Muscle of back (tissue), 11 donors: Measurements from ENCODE around the gene ADAR. TPM values are rescaled to one million over a fixed set of nuclear protein-coding genes. Genes with fewer than 3 reads are reported as not detected.

Experiments
- DNase-seq, 3 donors: peaks; one replicate each; pipeline versions ENCODE4 v3.0.0 to v3.0.0-alpha.2; 2013
- polyA plus RNA-seq, 10 donors: library from polyadenylated mRNA; unstranded; fragments of 120-200 nt; gene quantifications; one replicate each; pipeline ENCODE4 v1.2.1, GENCODE V29; 2013; ENCODE audit not compliant: insufficient read length in 10 of 10

The ADAR gene
- polyA plus RNA-seq, 10 donors = 41.8 to 71.8 (median 50.3) TPM

DNA sequence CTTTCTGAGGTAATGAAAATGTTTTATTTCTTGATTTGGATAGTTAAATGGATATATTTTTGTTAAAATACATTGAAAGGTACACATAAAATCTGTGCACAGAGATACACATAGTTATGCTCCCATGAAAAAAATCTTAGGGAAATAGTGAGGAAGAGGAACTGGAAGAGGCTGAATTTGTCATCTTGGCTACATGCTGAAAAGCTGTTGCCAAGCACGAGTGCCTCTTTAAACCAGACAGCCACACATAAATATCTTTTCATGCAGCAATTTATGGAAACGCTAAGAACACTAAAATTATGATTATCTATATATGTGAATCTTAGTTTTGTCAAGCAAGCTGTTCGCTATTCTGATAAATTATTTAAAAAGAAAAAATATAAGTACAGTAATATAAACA is 12.8 kb upstream of the ADAR start:
- no peak for DNase-seq

DNA sequence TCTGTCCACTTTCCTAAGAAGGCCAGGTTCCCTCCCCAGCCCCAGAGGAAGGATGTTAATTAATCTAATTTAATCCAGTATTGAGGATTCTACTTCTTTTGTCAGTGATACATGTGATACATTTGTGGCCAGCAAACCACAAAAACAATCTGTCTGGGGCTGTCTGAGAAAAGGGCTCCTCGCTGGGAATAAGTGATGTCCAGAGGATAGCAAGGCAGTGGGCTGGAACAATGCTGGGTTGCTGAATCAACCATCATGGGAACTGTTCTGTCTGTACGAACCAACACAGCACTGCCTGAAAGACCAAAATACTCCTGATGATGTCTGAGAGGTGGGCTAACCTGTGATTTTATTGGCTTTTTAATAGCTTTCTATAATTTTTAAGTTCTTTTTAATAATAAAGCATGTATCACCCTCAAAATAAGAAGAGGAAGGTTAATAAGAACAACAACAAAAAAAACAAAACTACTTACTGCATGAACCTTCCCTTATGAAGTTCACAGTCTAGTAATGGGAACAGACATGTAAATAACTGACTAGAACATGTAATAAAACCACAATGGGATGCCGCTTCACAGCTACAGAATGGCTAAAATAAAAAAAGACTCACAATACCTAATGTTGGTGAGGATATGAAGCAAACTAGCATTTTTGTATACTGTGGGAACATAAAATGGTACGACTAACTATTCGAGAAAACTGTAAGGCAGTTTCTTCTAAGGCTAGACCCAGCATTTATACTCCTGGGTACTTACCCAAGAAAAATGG is 11.4 kb upstream of the ADAR start:
- no peak for DNase-seq

DNA sequence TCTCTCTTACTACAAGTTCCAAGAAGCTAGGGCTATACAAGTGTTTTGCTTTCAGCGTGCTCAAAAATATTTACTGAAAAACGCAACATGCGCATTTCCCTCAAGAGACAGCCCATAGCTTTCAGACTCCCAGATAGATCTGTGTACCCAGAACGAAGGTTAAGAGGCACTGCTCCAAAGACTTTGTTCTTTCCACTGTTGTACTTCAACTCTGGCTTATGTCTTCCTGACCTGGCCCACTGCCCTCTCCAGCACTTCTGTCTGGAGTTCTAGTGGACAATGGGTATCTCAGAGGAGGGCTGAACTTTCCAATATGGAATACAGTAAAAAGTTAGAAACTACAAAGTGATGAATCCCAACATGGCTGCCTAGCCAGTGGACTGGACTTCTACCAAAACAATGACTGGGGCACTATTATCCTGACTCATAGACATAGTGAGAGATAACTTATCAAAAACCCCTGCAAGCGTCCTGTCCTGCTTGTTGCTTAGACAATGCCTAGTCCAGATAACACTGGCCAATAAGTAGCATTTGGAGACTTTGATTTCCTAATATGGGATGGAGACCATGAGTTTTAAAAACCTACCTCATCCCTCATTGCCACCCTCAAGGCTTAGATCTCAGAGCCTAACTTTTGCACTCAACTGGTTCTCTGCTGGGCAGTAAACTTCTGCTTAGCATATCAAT is 8.8 kb upstream of the ADAR start:
- no peak for DNase-seq

DNA sequence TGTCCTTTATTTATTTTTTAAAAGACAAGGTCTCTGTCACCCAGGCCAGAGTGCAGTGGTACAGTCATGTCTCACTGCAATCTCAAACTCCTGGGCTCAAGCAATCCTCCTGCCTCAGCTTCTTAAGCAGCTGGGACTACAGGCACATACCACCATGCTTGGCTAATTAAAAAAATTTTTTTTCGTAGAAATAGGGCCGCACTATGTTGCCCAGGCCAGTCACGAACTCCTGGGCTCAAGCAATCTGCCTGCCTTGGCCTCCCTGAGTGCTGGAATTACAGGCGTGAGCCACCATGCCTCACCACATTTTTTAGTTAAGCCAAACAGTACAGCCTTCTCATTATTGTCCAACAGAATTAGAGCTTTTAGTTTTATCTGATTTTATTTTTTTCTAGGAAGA is 7.4 kb upstream of the ADAR start:
- DNase-seq = no peak

DNA sequence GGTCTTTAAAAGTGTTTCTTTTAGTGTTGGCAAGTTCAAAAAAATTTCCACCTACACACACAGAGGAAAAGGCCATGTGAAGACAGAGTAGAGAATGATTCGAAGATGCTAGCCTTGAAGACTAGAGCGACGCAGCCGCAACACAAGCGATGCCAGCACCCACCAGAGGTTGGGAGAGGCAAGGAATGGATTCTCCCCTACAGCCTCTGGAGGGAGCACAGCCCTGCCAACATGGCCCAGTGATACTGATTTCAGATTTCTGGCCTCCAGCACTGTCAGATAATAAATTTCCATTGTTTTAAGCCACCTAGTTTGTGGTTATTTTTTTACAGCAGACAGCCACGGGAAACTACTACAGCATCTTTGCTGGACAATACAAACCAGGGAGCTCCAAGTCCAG is 6.9 kb upstream of the ADAR start:
- no peak for DNase-seq

DNA sequence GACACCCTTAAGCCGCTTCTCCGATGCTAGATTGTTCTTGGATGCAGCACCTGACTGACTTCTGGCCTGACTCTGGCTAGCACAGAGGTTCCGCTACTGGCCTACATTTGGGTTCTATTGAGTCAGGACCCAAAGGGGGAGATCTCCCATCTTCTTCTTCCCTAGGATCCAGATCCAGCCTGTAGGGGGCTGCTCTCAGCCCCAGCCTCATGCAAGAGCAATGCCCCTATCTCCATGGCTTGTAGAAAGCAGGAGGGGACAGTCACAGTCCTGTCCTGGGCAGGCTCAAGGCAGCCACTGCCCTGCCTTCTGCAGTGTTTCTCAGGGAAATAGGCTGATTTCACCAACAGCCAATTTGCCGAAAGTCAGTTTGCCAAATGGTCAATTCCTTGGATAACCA is 6.3 kb upstream of the ADAR start:
- no peak for DNase-seq

DNA sequence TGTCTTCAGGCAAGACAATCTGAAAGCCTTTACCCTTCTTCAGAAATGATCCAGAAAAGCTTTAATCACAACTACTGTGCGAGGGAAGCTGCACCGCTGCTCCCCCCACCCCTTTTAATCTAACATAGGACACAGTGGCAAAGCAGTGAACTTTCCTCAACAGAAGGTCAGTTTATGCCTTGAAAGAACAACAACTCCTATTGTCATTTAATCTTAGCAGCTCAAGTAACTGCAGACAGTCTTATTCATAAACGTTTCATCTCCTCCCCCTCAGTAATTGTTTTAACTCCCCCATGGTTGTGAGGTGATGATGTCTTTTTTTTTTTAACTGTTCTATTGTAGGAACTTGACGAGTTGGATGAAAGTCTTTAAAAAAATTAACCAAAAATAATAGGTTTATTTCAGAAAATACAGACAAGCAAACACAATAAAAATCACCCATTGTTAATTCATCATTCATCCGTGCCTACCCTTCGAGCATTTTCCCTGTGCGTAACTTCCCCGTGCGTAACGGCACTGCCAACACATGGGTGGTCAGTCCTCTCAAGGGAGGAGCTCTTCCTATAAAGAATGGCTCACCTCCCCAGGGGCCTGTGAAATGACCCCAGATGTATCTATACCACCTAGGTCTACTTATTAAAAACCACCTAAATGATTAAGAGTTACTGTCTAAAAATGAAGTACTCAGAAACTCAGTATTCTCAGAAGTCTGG is 3.3 kb upstream of the ADAR start:
- DNase-seq = no peak

DNA sequence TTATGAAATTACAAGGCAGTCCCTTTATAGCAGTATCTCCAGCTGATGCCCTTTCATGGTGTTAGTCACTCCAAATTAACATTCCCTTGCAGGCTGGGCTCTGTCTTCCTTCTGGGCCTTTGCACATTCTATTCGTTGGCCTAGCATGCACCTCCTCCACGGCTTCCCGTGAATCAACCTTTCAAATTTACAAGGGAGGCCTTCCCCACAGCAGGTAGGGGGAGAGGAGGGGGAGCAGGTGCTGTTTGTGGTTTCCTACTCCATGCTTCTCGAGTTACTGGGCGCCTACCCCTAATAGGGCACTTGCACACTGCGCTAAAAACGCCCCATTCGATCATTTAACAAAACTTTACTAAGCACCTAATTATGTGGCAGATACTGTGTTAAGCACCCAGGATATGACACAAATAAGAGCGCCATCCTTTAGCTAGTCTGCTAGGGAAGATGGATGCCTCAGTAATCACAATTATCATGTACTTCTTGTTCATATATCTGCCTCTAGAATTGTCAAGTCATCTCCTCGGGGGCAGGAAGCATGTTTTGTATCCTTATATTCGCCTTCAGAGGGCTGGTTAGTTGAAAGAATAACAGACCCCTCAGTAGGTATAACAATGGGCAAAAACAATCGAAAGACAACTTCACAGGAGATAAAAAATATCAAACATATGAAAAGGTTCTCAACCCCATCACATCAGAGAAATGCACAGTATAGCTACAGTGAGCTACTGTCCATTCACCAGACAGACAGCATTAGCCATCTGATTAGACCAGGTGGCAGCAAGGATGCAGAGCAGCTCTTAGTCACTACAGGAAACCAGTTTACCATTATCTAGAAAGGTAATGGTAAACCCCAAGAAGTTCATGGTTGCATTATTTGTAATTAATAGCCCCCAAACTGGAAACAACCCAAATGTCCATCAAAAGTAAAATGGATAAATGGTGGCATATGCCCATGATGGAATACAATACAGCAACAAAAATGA is 1.7 kb upstream of the ADAR start:
- DNase-seq = no peak

DNA sequence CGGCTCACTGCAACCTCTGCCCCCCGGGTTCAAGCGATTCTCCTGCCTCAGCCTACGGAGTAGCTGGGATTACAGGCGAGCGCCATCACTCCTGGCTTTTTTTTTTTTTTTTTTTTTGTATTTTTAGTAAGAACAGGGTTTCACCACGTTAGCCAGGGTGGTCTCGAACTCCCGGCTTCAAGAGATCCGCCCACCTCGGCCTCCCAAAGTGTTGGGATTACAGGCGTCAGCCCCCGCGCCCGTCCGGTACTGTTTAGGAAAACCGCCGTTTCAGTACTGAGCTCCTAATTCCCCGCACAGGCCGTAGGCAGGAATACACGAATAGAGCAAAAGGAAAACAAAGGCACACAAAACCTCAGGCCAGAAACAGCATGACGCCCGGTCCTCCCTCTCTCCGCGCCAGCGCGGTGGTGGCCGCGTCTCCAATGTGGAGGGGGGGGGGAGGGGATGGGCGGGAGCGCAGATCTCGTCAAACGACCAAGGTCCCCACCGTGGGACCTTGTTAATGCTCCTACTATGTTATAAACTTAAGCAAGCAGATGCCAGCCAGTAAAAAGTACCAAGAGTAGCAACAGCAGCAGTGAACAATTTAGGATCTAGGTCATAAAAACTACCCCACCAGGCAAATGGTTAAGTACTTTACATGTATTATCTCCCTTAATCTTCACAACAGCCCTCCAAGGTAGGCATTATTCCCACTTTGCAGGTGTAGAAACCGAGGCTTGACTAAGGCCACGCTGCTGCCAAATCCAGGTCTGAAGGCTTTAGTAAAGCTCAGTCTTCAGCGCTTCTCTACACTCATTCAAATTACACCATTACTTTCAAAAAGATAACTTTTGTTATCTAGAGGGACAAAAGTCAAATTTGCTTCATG is 648 bp upstream of the ADAR start:
- DNase-seq = peak; percentile 46 to 88 (median 68)

DNA sequence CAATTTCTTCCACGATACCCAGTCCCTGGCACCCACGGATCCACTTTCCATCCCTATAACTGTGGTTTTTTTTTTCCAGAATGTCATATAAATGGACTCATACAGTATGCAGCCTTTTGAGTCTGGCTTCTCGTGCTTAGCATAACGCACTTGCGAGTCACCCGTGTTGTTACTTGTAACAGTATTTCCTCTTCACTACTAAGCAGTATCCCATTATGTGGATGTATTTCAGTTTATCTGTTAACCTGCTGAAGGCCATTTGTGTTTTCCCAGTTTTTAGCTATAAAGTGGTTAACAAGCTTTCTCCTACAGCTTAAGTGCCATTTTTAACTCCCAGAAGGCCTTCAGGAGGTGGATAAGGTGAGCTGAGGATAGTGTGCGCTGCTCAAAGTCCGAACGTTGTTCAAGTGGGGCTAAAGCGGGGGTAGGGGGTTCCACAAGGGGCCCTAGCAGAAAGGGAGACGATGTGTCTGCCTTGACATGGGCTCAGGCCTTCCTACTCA is 829 bp downstream of the ADAR start:
- DNase-seq = peak in 2 of 3 donors; percentile 17 to 34

DNA sequence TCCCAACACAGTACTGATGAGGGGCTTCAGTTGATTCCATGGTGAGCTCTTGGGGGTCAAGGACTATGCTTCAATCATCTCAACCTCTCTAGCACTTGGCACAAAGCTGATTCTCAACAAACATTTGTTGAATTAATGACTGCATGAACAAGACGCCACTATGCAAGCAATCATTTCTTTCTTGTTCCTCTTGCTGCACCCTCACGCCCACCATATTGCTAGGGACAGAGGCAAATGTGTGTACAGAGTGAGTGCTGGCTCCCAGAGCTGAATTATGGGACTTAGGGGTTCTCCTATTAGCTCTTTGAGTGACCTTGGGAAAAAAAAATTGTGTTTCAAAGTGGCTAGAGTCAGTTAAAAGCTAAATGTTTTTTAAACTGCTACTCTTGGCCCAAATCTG is 2.5 kb downstream of the ADAR start:
- DNase-seq = no peak

DNA sequence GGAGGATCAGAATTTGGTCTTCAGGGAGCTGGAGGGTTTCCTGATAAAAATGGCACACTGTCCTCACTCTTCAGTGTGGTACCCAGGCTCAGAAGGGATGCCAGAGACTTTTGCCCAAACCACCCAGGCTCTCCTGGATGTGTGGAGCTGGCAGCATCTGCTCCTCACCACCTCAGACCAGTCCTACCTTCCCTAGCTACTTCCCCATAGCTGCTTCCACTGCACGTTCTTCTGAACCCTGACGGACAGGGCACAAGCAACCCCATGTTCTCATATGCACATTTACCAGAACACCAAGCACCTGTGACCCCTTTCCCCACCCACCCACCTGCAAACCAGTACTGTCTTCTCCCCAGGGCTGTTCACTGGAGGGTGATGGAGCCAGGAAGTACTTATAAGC is 4.7 kb downstream of the ADAR start:
- DNase-seq = no peak

DNA sequence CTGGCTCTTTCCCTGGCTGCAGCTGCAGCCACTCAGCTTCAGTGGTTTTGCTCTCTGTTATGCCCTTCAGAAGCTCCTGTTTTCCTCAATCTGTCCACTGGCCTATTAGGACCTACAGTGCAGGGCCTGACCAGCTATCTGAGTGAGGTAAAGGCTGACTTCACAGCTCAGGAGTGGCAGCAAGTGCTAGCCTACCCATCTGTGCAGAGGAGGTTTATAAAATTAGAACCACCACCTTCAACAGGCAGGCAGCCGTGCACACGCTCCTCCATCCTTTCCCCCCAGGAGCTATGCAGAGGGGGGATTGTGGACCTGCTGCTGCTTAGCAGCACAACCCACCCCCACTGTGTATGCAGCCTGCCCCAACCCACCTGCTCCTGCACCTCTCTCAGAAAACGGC is 8.3 kb downstream of the ADAR start:
- no peak for DNase-seq

DNA sequence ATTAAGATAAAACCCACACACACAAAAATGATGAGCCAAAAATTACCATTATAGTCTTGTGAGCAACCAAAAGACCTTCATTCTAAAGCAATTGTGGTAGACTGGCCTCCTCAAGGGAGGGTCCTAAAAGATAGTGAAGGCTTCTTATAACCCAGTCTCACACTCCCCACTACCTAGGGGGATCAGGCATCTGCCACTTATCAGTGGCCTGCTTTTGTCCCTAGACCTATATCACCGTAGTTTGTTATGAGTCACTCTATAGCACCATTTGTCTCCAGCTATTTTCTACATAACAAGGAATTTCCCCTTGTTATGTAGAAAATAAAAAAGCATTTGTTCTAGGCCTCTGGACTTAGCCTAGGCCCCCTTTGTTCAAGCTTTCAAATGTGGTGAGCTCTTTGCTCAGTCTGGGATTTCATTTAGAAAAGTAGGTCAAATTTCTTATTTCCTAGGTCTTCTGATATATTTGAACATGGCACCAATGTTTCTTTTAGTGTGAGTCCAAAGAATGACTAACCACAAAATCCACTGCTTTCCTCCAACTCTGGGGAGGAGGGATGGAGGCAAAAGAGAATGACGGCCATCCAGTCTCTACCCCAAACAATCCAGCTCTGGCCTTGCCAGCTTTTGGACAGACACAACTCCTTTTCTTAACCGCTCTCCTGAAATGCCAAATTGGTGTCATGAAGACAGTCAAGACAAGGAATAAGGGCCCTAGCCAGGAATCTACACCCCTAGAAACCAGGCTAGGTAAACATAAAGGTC is 8.9 kb downstream of the ADAR start:
- DNase-seq = no peak

DNA sequence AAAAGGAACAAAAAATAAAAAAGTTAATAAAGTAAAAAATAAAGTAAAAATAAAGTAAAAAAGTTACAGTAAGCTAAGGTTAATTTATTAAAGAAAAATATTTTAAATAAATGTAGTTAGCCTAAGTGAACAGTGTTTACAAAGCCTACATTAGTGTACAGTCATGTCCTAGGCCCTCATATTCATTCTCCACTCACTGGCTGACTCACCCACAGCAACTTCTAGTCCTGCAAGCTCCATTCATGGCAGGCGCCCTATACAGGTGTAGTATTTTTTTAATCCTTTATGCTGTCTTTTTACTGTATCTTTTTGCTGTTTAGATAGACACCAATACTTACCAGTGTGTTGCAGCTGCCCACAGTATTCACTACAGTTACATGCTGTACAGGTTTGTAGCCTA is 12.4 kb downstream of the ADAR start:
- no peak for DNase-seq

DNA sequence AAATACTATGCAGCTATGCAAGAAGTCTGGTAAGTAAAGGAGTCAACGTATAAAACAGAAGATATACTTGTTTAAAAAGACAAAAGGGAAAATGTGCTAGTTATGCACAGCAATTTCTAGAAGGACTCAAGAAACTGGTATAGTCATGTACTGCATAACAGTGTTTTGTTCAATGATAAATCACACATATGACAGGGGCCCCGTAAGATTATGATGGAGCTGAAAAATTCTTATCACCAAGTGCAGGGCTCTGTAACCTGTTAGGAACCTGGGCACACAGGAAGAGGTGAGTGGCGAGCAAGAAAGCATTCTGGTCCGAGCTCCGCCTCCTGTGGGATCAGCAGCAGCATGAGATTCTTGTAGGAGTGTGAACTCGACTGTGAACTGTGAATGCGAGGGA is 13.2 kb downstream of the ADAR start:
- no peak for DNase-seq

DNA sequence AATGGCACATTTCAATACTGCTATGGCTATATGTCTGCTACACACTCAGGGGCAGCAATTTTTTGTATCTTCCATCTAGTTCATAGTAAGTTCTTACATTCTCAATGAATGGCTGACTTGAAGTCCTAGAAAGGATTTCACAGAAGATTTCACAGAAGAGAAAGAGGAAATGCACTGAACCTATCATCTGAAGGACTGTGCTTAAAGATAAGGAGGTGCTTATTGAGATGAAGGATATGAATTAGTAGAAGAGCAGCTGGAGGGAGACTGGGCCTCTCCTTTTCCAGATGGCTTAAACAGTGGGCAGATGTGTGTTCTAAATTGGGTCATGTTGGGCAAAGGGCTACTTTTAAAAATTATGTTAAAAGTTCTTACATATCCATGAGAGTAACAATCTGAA is 14.6 kb downstream of the ADAR start:
- no peak for DNase-seq

DNA sequence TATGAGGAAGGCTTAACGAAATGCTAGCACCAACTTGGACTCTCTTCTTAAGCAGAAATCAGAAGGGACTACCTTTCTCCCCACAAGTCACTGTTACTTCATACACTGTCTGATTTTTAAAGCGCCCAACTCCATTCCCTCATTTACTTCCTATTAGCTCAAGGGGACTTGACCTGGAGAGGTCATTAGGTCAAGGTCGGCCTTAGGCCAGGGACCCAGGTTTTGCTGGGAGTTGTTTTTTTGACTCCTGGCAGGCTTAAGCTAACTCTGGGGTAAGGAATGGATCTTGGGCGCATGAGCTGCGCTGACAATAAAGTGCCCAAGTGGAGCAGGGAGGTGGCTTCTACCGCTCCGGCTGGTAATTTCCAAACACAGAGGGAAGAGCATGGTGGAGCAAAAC is 16.8 kb downstream of the ADAR start:
- DNase-seq = no peak

DNA sequence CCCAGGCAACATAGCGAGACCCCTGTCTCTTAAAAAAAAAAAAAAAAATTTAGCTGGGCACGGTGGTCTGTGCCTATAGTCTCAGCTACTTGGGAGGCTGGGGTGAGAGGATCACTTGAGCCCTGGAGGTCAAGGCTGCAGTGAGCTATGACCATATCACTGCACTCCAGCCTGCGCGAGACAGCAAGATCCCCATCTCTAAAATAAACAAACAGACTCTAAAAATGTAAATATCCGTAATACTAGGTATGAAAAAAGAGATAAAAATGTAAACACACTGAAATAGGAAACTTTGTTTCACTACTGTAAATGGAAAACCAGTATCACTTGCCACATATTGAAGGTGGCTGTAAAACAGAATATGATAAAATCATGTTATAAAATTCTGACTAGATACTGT is 17.2 kb downstream of the ADAR start:
- DNase-seq = no peak

DNA sequence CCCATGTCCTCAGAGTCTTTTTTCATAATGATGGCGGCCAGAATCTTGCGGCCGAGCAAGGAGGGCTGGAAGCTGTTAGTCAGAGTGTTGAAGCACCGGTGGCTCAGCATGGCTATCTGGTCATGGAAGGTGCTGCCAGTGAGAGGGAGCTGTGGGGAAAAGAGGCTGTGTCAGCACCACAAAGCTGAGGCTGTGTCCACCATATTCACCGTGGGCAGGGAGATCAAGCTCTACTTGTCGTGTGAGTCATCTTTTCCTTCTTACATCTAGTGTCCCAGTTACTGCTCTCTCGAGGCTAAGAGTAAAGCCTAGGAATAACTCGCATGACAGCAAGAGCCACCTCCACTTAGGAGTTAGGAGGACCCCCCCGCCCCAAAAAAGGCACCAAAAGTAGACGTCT is 18.2 kb downstream of the ADAR start:
- DNase-seq = no peak
